Mucosa of stomach (tissue), 1 donor: ENCODE measurements around the gene HOXC11.

Source experiments
- H3K27me3 ChIP-seq: one replicate; pipeline ENCODE4 v1.7.0; 2013; ENCODE audit warnings: mild to moderate bottlenecking, low read length; ENCODE audit not compliant: control insufficient read depth, insufficient read depth
- H3K36me3 ChIP-seq: one replicate; pipeline ENCODE4 v1.7.0; 2013; ENCODE audit warnings: low read length; ENCODE audit not compliant: control insufficient read depth, insufficient read depth
- H3K4me1 ChIP-seq: one replicate; pipeline ENCODE4 v1.7.0; 2013; ENCODE audit warnings: mild to moderate bottlenecking, low read length; ENCODE audit not compliant: control insufficient read depth, insufficient read depth
- H3K4me3 ChIP-seq: one replicate; pipeline ENCODE4 v1.7.0; 2013; ENCODE audit warnings: low read length
- H3K9ac ChIP-seq: one replicate; pipeline ENCODE4 v1.7.0; 2013; ENCODE audit warnings: mild to moderate bottlenecking, low read length, moderate library complexity
- H3K9me3 ChIP-seq: one replicate; pipeline ENCODE4 v1.7.0; 2013; ENCODE audit warnings: mild to moderate bottlenecking, low read length, moderate library complexity; ENCODE audit not compliant: control insufficient read depth
- donor health status: Pancreatic carcinoma.

HOXC11 gene

DNA sequence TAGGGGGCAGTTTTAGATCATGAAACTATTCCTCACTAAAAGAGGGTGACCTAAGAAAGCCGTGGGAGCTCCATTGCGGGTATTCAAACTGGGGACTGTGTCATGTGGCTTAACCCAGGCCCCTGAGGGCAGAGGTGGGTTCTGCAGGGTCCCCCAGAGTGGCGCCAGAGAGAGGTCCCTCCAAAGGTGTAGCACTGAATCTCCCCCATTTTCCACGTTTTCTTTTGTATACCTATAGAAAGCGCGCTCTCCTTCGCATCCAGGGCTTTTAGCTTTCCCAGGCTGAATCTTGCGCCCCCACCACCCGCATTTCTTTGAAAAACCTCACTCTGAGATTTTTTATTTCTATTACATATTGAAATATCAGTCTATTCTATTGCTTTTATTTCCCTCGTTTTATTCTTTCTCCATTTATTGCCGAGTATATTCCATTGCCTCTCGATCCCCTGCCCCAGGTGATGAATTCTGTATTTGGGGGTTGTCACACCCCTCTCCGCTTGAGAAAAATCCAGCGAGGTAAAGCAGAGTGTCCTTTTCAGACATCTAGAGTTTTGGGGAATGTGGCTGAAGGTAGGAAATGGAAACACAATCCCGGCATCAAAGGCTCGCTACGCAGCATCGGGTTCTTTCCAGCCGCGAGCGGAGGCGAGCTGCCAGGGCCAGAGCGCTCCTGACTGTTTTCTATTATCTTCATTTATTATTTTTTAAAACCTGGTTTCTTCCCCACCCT lies 35.2 kb upstream of the HOXC11 start:
- Histone ChIP-seq H3K27me3 (peaks cover 97% of the 10 kb centered on the region), H3K4me3 (no peak overlapping the region), H3K4me1 (peaks cover 6% of the 10 kb centered on the region), H3K9ac (no peak overlapping the region), H3K36me3 (no peaks in the 10 kb centered on the region), H3K9me3 (no peaks in the 10 kb centered on the region)

GRCh38 chr12:53938326-53939140 lies 34.4 kb upstream of the HOXC11 start, which contains the start of gene HOXC13:
Gene HOXC13, plus strand, starts transcription at chr12:53938831. Its CDS starts 76 bp downstream, at chr12:53938907.
- peaks cover 96% of the 10 kb centered on the region for H3K27me3 ChIP-seq
- H3K4me1 ChIP-seq: peaks cover 6% of the 10 kb centered on the region
- no peak within 1 kb of the TSS for H3K4me3 ChIP-seq
- no peak within 1 kb of the TSS for H3K9ac ChIP-seq
- H3K36me3 ChIP-seq: no peaks in the 10 kb centered on the region
- no peaks in the 10 kb centered on the region for H3K9me3 ChIP-seq

DNA sequence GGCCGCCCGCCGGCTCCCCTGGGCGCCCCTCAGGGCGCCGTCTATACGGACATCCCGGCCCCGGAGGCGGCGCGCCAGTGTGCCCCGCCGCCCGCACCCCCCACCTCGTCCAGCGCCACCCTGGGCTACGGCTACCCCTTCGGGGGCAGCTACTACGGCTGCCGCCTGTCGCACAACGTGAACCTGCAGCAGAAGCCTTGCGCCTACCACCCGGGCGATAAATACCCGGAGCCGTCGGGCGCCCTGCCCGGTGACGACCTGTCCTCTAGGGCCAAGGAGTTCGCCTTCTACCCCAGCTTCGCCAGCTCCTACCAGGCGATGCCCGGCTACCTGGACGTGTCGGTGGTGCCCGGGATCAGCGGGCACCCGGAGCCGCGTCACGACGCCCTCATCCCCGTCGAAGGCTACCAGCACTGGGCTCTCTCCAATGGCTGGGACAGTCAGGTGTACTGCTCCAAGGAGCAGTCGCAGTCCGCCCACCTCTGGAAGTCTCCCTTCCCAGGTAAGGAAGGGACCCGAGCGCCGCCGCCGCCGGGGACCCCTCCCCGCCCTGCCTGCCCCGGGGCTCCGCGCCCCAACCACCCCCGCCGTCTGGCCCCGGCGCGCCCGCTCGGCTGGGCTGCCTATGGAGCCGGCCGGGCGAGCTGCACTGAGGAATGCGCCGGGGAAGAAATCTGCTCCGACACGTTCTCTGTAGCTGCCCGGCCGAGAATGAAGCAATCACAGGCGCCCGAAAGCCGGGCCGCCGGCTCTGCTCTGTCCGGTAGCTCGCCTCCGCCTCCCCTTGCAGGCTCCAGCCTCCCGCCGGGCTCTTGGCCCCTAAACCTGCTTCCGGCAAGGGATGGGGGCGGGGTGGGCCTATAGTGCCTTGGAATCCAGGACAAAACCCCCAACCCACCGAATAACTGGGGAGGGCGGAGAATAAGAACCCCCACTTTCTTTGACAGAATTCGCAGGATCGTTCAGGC lies 33.5 kb upstream of the HOXC11 start:
- Histone ChIP-seq H3K9ac (no peak overlapping the region), H3K4me1 (peaks cover 6% of the 10 kb centered on the region), H3K4me3 (no peak overlapping the region), H3K36me3 (no peaks in the 10 kb centered on the region), H3K9me3 (no peaks in the 10 kb centered on the region), H3K27me3 (peaks cover 96% of the 10 kb centered on the region)

- H3K9ac ChIP-seq: no peak overlapping the region
- H3K36me3 ChIP-seq: no peaks in the 10 kb centered on the region
- no peaks in the 10 kb centered on the region for H3K9me3 ChIP-seq
- H3K4me3 ChIP-seq: no peak overlapping the region
- H3K27me3 ChIP-seq: peaks cover 96% of the 10 kb centered on the region
- H3K4me1 ChIP-seq: peaks cover 6% of the 10 kb centered on the region
These were observed 32.4 kb upstream of the HOXC11 start for GRCh38 chr12:53940443-53941014.

DNA sequence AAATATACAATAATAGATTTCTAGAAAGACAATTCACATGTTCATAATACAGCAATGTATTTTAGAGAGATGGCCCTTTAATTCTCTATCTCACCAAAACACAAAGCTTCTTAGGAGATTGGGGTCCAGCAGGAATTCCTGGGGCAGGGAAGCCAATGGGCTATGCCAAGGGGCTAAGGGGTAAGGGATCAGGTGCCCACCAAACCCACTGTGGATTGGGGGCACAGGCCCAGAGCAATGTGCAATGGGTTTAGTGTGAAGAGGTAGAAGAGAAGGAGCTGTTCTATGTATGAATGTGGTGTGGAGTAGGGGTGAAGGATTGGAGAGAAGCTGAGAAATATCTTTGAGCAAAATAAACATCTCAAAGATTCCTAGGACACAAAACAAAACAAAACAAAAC lies 31.7 kb upstream of the HOXC11 start:
- Histone ChIP-seq H3K36me3 (no peaks in the 10 kb centered on the region), H3K27me3 (peaks cover 96% of the 10 kb centered on the region), H3K9ac (no peak overlapping the region), H3K9me3 (no peaks in the 10 kb centered on the region), H3K4me1 (peaks cover 6% of the 10 kb centered on the region), H3K4me3 (no peak overlapping the region)

- Histone ChIP-seq H3K36me3 (no peaks in the 10 kb centered on the region), H3K9me3 (no peaks in the 10 kb centered on the region), H3K27me3 (peaks cover 95% of the 10 kb centered on the region)
These were observed 31.2 kb upstream of the HOXC11 start for GRCh38 chr12:53941750-53942149.

DNA sequence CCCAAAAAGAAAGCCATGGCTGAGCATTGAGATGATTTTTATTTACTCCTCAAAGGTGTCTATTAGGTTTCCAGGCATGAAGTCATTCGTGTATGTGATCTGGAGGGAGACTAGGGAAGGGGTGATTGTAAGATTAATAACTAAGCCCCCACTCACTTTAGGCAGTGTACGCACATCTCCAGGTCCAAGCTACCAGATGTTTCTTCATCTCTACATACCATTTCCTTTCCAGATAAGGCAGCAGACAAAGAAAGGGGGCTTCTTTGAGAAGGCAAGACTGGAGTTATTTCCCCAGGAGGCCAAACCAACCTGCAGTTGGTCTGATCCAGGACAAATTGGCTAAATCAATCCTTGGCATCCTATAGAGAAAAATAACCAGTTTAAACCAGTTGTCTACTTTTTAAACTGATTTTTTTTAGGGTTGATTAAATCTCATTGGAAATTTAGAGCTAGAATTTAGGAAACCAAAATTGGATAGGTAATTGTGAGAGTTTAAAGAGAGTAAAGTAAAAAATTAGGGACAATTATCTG lies 30.4 kb upstream of the HOXC11 start:
- Histone ChIP-seq H3K27me3 (peaks cover 94% of the 10 kb centered on the region), H3K36me3 (no peaks in the 10 kb centered on the region), H3K9ac (no peak overlapping the region), H3K9me3 (no peaks in the 10 kb centered on the region), H3K4me1 (peaks cover 6% of the 10 kb centered on the region), H3K4me3 (no peak overlapping the region)

More at GRCh38 chr12:53941750-53942149, 31.2 kb upstream of the HOXC11 start:
- Histone ChIP-seq H3K4me1 (peaks cover 6% of the 10 kb centered on the region), H3K4me3 (no peak overlapping the region), H3K9ac (no peak overlapping the region)

- Histone ChIP-seq H3K36me3 (no peaks in the 10 kb centered on the region), H3K27me3 (peaks cover 94% of the 10 kb centered on the region), H3K9me3 (no peaks in the 10 kb centered on the region), H3K4me1 (no peaks in the 10 kb centered on the region), H3K9ac (no peak overlapping the region), H3K4me3 (no peak overlapping the region)
These were observed 28.7 kb upstream of the HOXC11 start for GRCh38 chr12:53944209-53944608.

- Histone ChIP-seq H3K9me3 (no peaks in the 10 kb centered on the region), H3K9ac (no peak overlapping the region), H3K36me3 (no peaks in the 10 kb centered on the region), H3K4me3 (no peak overlapping the region), H3K27me3 (peaks cover 94% of the 10 kb centered on the region), H3K4me1 (no peaks in the 10 kb centered on the region)
These were observed 27.7 kb upstream of the HOXC11 start for GRCh38 chr12:53944907-53945847.

- Histone ChIP-seq H3K27me3 (peaks cover 98% of the 10 kb centered on the region), H3K4me3 (no peak overlapping the region), H3K36me3 (no peaks in the 10 kb centered on the region), H3K9ac (no peak overlapping the region), H3K4me1 (no peaks in the 10 kb centered on the region), H3K9me3 (no peaks in the 10 kb centered on the region)
These were observed 25.2 kb upstream of the HOXC11 start for GRCh38 chr12:53947743-53948142.
